Activated CD4-positive, alpha-beta memory T cell treated with anti-CD3 and anti-CD28 coated beads, Interleukin-2, amount 10 ng/mL, durations not matched to agents 7 days and 5 days (primary cell): ENCODE measurements around the gene BNC2. TPM values are rescaled to one million over a fixed set of nuclear protein-coding genes. Genes with fewer than 3 reads are reported as not detected.

Experiments
- CTCF ChIA-PET: fragments of 350-600 bp; sonication (Branson Sonifier 250); formaldehyde crosslinking; loops from one replicate; lab custom pipeline; 2021; ENCODE audit warnings: antibody characterized with exemption, inconsistent platforms; lab: Charles Lee
- POLR2A ChIA-PET: fragments of 350-600 bp; sonication (Branson Sonifier 250); formaldehyde crosslinking; loops from one replicate; lab custom pipeline; 2021; ENCODE audit warnings: antibody characterized with exemption; lab: Charles Lee
- DNase-seq: peaks from one replicate; pipeline ENCODE4 v3.0.0-alpha.2; 2020
- H3K27ac Mint-ChIP-seq: one replicate; pipeline ENCODE4 v1.8.0; 2021; ENCODE audit warnings: mild to moderate bottlenecking, mixed read lengths
- H3K27me3 Mint-ChIP-seq: one replicate; pipeline ENCODE4 v1.8.0; 2021; ENCODE audit warnings: mixed read lengths
- H3K36me3 Mint-ChIP-seq: one replicate; pipeline ENCODE4 v1.8.0; 2021; ENCODE audit warnings: low read depth, mixed read lengths
- H3K4me1 Mint-ChIP-seq: one replicate; pipeline ENCODE4 v1.8.0; 2021; ENCODE audit warnings: mixed read lengths
- H3K4me3 Mint-ChIP-seq: one replicate; pipeline ENCODE4 v1.8.0; 2021; ENCODE audit warnings: mild to moderate bottlenecking, mixed read lengths
- H3K9me3 Mint-ChIP-seq: one replicate; pipeline ENCODE4 v1.8.0; 2021; ENCODE audit warnings: mixed read lengths
- total RNA-seq, 2 experiments: library from RNA; stranded (reverse); gene quantifications; one replicate each; pipeline ENCODE4 v1.2.3, GENCODE V29; 2021

The BNC2 gene
- total RNA-seq, 2 experiments from 2014 or later: not detected

GRCh38 chr9:16848179-16848578, 22.3 kb downstream of the BNC2 start:
- peaks cover 2% of the 10 kb centered on the region for H3K9me3 Mint-ChIP-seq
- CTCF ChIA-PET: no interaction called here
- no peak overlapping the region for H3K27ac Mint-ChIP-seq
- H3K27me3 Mint-ChIP-seq: no peaks in the 10 kb centered on the region
- POLR2A ChIA-PET: no interaction called here
- no peaks in the 10 kb centered on the region for H3K36me3 Mint-ChIP-seq
- H3K4me1 Mint-ChIP-seq: no peaks in the 10 kb centered on the region
- H3K4me3 Mint-ChIP-seq: no peak overlapping the region
- no peak for DNase-seq

GRCh38 chr9:16846986-16847385, 23.5 kb downstream of the BNC2 start:
- no peak for DNase-seq
- CTCF ChIA-PET: no interaction called here
- H3K4me1 Mint-ChIP-seq: no peaks in the 10 kb centered on the region
- peaks cover 2% of the 10 kb centered on the region for H3K9me3 Mint-ChIP-seq
- POLR2A ChIA-PET: no interaction called here
- H3K36me3 Mint-ChIP-seq: no peaks in the 10 kb centered on the region
- no peak overlapping the region for H3K27ac Mint-ChIP-seq
- no peaks in the 10 kb centered on the region for H3K27me3 Mint-ChIP-seq
- H3K4me3 Mint-ChIP-seq: no peak overlapping the region

- H3K36me3 Mint-ChIP-seq: no peaks in the 10 kb centered on the region
- H3K4me3 Mint-ChIP-seq: no peak overlapping the region
- no peaks in the 10 kb centered on the region for H3K27me3 Mint-ChIP-seq
- no peaks in the 10 kb centered on the region for H3K4me1 Mint-ChIP-seq
- DNase-seq: no peak
- ChIA-PET CTCF (no interaction called here), POLR2A (no interaction called here)
- H3K27ac Mint-ChIP-seq: no peak overlapping the region
- H3K9me3 Mint-ChIP-seq: peaks cover 2% of the 10 kb centered on the region
These were observed 24.1 kb downstream of the BNC2 start for GRCh38 chr9:16846367-16846766.

GRCh38 chr9:16834817-16835216, 35.7 kb downstream of the BNC2 start:
- ChIA-PET CTCF (no interaction called here), POLR2A (no interaction called here)
- Mint-ChIP-seq H3K36me3 (no peaks in the 10 kb centered on the region), H3K27me3 (no peaks in the 10 kb centered on the region), H3K9me3 (peaks cover 13% of the 10 kb centered on the region), H3K4me3 (no peak overlapping the region), H3K4me1 (no peaks in the 10 kb centered on the region), H3K27ac (no peak overlapping the region)
- no peak for DNase-seq

GRCh38 chr9:16833296-16833835, 37.1 kb downstream of the BNC2 start:
- no peaks in the 10 kb centered on the region for H3K27me3 Mint-ChIP-seq
- CTCF ChIA-PET: no interaction called here
- DNase-seq: no peak
- H3K4me3 Mint-ChIP-seq: no peak overlapping the region
- H3K27ac Mint-ChIP-seq: no peak overlapping the region
- POLR2A ChIA-PET: no interaction called here
- H3K4me1 Mint-ChIP-seq: no peaks in the 10 kb centered on the region
- peaks cover 9% of the 10 kb centered on the region for H3K9me3 Mint-ChIP-seq
- no peaks in the 10 kb centered on the region for H3K36me3 Mint-ChIP-seq

DNA sequence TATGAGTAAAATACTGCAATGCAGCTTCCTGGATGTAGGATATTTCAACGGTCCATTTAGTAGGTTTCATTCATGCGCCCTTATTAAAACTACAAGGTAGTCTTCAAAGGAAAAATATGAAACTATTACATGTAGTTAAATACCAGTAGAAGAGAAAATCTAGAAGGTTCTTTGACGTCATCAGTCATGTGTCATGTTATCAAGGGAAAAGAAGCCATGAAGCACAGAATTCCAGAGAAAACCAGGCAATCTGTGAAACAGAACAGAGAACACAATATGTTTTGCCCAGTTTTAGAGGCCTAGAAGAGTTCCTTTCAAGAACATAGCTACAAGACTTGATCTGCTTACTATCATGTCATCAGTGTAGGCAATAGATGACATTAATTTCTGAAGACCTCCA, 38.4 kb downstream of the BNC2 start:
- H3K4me3 Mint-ChIP-seq: no peak overlapping the region
- no peaks in the 10 kb centered on the region for H3K27me3 Mint-ChIP-seq
- H3K36me3 Mint-ChIP-seq: no peaks in the 10 kb centered on the region
- H3K9me3 Mint-ChIP-seq: peaks cover 9% of the 10 kb centered on the region
- no peaks in the 10 kb centered on the region for H3K4me1 Mint-ChIP-seq
- H3K27ac Mint-ChIP-seq: no peak overlapping the region
- no peak for DNase-seq
- ChIA-PET CTCF (interaction anchor here (0.6 kb wide), 1 partner anchor 17 kb away, joined by 3 read pairs; no protein-coding TSS in a partner anchor), POLR2A (no interaction called here)

- no peaks in the 10 kb centered on the region for H3K36me3 Mint-ChIP-seq
- H3K4me1 Mint-ChIP-seq: no peaks in the 10 kb centered on the region
- no peaks in the 10 kb centered on the region for H3K27me3 Mint-ChIP-seq
- H3K27ac Mint-ChIP-seq: no peak overlapping the region
- no peak overlapping the region for H3K4me3 Mint-ChIP-seq
- H3K9me3 Mint-ChIP-seq: peaks cover 9% of the 10 kb centered on the region
- ChIA-PET CTCF (no interaction called here), POLR2A (no interaction called here)
- no peak for DNase-seq
These were observed 39.7 kb downstream of the BNC2 start for GRCh38 chr9:16830806-16831205.

DNA sequence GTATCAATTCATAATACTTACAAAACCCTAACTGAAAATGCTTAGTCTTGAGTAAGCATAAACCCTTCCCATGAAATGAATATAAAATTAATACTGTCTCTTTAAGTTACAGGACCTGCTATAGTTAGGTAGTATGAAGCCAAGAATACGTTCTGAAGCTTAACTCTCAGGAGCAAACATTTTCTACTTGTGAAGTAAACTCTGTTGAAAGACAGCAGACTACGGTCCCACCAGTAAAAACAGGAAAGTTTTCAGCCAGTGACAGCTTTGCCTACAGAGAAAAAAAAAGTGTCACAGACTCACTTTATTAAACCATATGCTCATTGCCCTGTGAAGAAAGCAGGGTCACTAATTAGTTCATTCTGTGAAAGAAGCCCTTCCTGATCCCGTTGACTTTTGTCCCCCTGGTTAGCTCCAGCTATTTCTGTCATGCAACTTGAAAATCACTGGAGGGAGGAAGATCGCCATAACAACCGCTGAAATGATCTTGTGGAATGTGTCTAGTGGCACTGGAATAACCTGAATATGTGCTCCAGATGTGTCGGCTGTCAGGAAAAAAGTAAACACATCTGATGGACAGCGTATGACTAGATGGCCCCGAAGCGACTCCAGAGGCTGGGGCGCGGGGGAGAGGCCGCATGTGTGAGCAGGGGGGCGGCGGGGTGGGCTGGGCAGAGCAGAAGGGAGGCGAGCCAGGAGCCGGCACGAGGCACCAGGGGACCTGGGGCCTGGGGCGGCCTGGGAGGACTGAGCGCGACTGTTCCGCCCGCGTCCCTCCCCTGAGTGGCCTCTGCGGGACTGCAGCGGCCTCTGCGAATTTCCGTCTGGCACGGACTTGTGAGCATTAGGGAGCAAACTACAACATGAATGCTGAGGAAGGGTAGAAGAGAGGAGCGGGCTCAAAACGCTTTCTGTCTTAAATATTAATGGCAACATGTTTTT, 41.9 kb downstream of the BNC2 start:
- peaks cover 3% of the 10 kb centered on the region for H3K9me3 Mint-ChIP-seq
- H3K27me3 Mint-ChIP-seq: no peaks in the 10 kb centered on the region
- H3K4me1 Mint-ChIP-seq: no peaks in the 10 kb centered on the region
- H3K36me3 Mint-ChIP-seq: no peaks in the 10 kb centered on the region
- H3K27ac Mint-ChIP-seq: no peak overlapping the region
- POLR2A ChIA-PET: no interaction called here
- no peak for DNase-seq
- CTCF ChIA-PET: no interaction called here
- H3K4me3 Mint-ChIP-seq: no peak overlapping the region

DNA sequence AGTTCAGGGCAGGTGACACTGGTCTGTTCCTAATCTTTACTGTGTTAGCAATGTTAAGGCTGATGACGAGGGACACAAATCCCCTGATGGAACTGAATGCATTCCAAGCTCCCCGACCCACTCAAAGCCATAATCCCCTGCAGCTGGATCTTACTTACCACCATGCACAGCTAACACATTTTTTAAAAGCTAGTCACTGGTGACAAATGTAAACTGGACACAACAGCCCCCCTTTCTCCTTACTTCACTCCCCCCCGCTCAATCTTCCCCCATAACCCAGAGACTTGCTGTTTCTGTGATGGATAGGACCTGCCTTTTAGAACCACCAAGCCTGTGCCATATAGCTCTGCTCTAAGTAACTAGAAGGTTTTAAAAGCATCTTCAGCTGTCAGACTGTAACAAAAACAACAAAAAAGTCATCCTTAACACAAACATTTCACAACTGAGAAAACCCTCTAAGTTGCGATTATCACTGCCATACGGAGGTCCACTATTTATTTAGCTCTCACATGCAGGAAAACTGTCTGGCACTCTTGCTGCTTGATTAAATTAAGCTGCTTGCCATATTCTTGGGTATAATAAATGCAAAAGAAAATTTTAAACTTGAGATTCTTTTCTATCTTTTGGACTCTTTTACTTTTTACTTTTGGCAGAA, 44.4 kb downstream of the BNC2 start:
- ChIA-PET CTCF (no interaction called here), POLR2A (no interaction called here)
- H3K36me3 Mint-ChIP-seq: no peaks in the 10 kb centered on the region
- H3K4me1 Mint-ChIP-seq: no peaks in the 10 kb centered on the region
- DNase-seq: no peak
- no peaks in the 10 kb centered on the region for H3K27me3 Mint-ChIP-seq
- no peak overlapping the region for H3K27ac Mint-ChIP-seq
- H3K9me3 Mint-ChIP-seq: peaks cover 1% of the 10 kb centered on the region
- H3K4me3 Mint-ChIP-seq: no peak overlapping the region

DNA sequence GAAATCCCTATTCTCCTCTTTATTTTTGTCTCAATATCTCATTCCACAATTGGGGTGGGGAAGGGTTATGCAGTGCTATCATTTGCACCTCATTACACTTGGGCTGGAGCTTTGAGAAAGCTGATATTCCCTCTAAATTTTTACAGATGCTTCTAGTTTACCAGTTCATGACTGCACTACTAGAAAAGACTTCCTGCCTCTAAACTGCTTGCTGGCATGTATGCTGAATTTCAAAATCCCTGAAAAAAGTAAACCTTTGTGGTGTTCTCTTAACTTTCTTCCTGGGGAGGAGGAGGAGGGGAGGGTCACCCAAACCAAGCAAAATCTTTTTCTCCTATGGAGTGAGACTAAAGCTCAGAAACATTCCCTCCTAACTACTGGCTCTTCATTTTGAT, 45.1 kb downstream of the BNC2 start:
- Mint-ChIP-seq H3K36me3 (no peaks in the 10 kb centered on the region), H3K27me3 (no peaks in the 10 kb centered on the region), H3K4me1 (no peaks in the 10 kb centered on the region), H3K27ac (no peak overlapping the region), H3K9me3 (peaks cover 1% of the 10 kb centered on the region), H3K4me3 (no peak overlapping the region)
- ChIA-PET CTCF (no interaction called here), POLR2A (no interaction called here)
- no peak for DNase-seq

GRCh38 chr9:16824545-16825330, 45.7 kb downstream of the BNC2 start:
- Mint-ChIP-seq H3K4me3 (no peak overlapping the region), H3K27ac (no peak overlapping the region), H3K27me3 (no peaks in the 10 kb centered on the region), H3K9me3 (peaks cover 1% of the 10 kb centered on the region), H3K36me3 (no peaks in the 10 kb centered on the region), H3K4me1 (no peaks in the 10 kb centered on the region)
- ChIA-PET CTCF (no interaction called here), POLR2A (no interaction called here)
- DNase-seq: no peak

- POLR2A ChIA-PET: no interaction called here
- H3K4me3 Mint-ChIP-seq: no peak overlapping the region
- no peak overlapping the region for H3K27ac Mint-ChIP-seq
- CTCF ChIA-PET: no interaction called here
- no peaks in the 10 kb centered on the region for H3K4me1 Mint-ChIP-seq
- H3K27me3 Mint-ChIP-seq: no peaks in the 10 kb centered on the region
- H3K9me3 Mint-ChIP-seq: peaks cover 2% of the 10 kb centered on the region
- H3K36me3 Mint-ChIP-seq: no peaks in the 10 kb centered on the region
- DNase-seq: no peak
These were observed 46.6 kb downstream of the BNC2 start for GRCh38 chr9:16823906-16824305.

DNA sequence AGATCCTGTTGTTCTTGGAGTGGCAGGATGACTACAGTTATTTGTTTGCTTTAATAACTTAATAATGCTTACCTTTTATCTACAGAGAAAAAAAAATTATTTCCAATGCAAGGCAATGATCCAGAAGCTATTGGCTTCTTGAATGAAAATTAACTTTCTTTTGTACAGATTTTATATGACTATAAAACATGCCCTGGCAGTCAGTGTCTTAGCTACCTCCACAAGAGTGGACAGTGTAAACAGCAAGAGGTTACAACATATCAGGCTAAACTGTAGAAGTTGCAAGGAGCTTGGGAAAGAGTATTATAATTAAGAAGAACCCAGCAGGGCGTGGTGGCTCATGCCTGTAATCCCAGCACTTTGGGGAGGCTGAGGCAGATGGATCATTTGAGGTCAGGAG, 49.1 kb downstream of the BNC2 start:
- ChIA-PET CTCF (no interaction called here), POLR2A (no interaction called here)
- Mint-ChIP-seq H3K36me3 (no peaks in the 10 kb centered on the region), H3K4me1 (no peaks in the 10 kb centered on the region), H3K4me3 (no peak overlapping the region), H3K27ac (no peak overlapping the region), H3K9me3 (peaks cover 6% of the 10 kb centered on the region), H3K27me3 (no peaks in the 10 kb centered on the region)
- no peak for DNase-seq
